Peyer's patch (tissue), 4 donors: ENCODE results near the gene GMEB2. TPM values are rescaled to one million over a fixed set of nuclear protein-coding genes. Genes with fewer than 3 reads are reported as not detected.

ENCODE experiments used
- DNase-seq, 3 donors: peaks; one replicate each; pipeline ENCODE4 v3.0.0-alpha.2; 2017 to 2019
- H3K27ac ChIP-seq, 4 donors: fragments of 200-600 bp; sonication (generic); one replicate each; pipeline ENCODE4 v1.5.1; 2016 to 2019
- H3K27me3 ChIP-seq, 2 donors: fragments of 200-600 bp; sonication (generic); one replicate each; pipeline ENCODE4 v1.5.1; 2019
- H3K36me3 ChIP-seq, 3 donors: fragments of 200-600 bp; sonication (generic); one replicate each; pipeline ENCODE4 v1.5.1; 2016 to 2019
- H3K4me1 ChIP-seq, 4 donors: fragments of 200-600 bp; sonication (generic); one replicate each; pipeline ENCODE4 v1.5.1; 2016 to 2019
- H3K4me3 ChIP-seq, 4 donors: fragments of 200-600 bp; sonication (generic); 1 replicate in 3 of 4; 2 replicates in 1 of 4; pipeline ENCODE4 v1.5.1; 2016 to 2019; ENCODE audit warnings: mild to moderate bottlenecking in 1 of 4
- H3K9me3 ChIP-seq, 4 donors: fragments of 200-600 bp; sonication (generic); one replicate each; pipeline ENCODE4 v1.5.1; 2016 to 2019; ENCODE audit warnings: mild to moderate bottlenecking in 1 of 4
- CTCF ChIP-seq, 6 experiments: fragments of 450-650 bp in 4 of 6; fragments of 200-600 bp in 2 of 6; sonication (generic) in 1 of 6; IDR thresholded peaks; one replicate each; pipeline ENCODE4 v1.5.1; 2017 to 2019; ENCODE audit warnings: antibody characterized with exemption in 6 of 6, mild to moderate bottlenecking in 3 of 6, moderate library complexity in 1 of 6
- POLR2A ChIP-seq, 2 donors: fragments of 450-650 bp; IDR thresholded peaks; one replicate each; pipeline ENCODE4 v1.5.1; 2017; ENCODE audit warnings: antibody characterized with exemption in 2 of 2, mild to moderate bottlenecking in 2 of 2, moderate library complexity in 2 of 2
- total RNA-seq, 4 donors: library from RNA; depleted of rRNA; stranded (reverse); fragments of >200 nt; gene quantifications; one replicate each; pipeline ENCODE4 v1.1.0, GENCODE V29; 2016

GMEB2 gene
- total RNA-seq, 4 donors from 2014 or later, result 13.8 to 24.5 (median 17.1) TPM

DNA sequence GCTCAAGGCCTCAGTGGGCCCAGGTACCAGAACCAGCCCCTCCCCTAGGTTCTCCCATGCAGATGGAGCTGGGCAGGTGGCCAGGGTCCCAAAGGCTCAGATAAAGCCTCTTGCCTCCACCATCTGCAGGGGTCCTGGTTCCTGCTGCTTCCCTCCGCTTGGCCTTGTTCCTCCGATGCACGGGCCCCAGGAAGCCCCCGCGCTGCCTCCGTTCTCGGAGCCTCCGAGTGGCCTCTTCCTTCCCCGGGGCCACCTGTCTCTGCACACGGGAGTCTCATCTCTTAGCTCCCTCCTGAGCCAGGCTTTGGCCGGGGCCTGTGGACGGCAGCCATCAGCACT, 87.8 kb downstream of the GMEB2 start:
- Histone ChIP-seq H3K27ac (peak overlapping the region in 1 of 4 donors; percentile 98), H3K9me3 (no peaks in the 10 kb centered on the region), H3K27me3 (no peaks in the 10 kb centered on the region), H3K36me3 (no peaks in the 10 kb centered on the region), H3K4me3 (no peak overlapping the region), H3K4me1 (peaks cover 4 to 28% (median 17%) of the 10 kb centered on the region in 4 donors)
- no peak for TF ChIP-seq CTCF (IDR thresholded peaks at IDR 0.05)
- TF ChIP-seq POLR2A (IDR thresholded peaks at IDR 0.05), result no peak
- DNase-seq, result no peak

DNA sequence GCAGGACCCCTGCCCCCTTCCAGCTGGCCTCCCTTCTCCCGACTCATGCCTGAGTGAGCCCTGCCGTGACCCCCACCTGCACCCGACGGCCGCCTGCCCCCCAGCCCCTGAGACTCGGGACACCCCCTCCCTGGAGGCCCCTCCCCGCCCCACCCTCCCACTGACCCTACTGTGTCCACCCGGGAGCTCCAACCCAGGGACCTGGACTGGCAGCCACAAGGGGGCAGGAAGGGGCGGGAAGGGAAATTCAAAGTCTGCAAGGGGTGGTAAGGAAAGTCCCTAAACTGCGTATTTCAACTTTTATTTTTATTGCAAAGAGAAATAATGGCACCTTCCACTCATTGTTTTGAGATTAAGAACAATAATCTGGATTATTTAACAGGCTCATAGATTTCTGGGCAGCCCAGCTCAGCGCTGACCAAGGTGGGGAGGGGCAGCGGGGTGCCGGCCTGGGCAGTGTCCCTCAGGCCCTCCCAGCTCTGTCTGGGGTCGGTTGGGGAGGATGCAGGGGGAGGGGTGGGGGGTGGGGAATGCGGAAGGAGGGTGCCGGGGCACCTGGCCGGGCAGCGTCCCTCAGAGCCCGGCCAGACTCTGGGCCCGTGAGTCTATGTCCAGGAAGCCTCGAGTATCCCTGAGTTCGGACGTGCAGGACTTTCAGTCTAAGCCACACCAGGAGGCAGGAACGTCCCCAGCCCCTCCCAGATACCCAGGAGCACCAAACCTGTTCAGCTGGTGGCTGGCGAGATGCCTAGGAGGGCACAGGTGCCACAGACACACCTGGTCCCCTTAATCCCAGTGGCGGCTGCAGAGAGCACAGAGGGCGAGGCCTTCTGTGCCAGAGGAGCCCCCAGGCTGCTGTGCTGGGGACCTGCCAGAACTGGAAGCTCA, 88.5 kb downstream of the GMEB2 start:
- Histone ChIP-seq H3K4me1 (peaks cover 4 to 28% (median 19%) of the 10 kb centered on the region in 4 donors), H3K27ac (peak overlapping the region; percentile 73 to 98 (median 94)), H3K9me3 (no peaks in the 10 kb centered on the region), H3K27me3 (no peaks in the 10 kb centered on the region), H3K36me3 (no peaks in the 10 kb centered on the region), H3K4me3 (peak overlapping the region; percentile 39 to 66 (median 52))
- TF ChIP-seq POLR2A (IDR thresholded peaks at IDR 0.05), result no peak
- TF ChIP-seq CTCF (IDR thresholded peaks at IDR 0.05), result peak in 2 of 6 experiments; percentile 10 to 23
- DNase-seq, result peak in 2 of 3 donors; percentile 82 to 85

Other genes starting within 250 kb of the GMEB2 start
- gene KCNQ2, start 154.4 kb downstream of the GMEB2 start, total RNA-seq, result not detected
- 1 to 10 TPM in 3 of 4 donors, under 1 TPM in 1; 0.67 to 3.3 (median 2.1) TPM for gene EEF1A2, start 128.0 kb downstream of the GMEB2 start, total RNA-seq
- gene PPDPF, start 106.3 kb downstream of the GMEB2 start, total RNA-seq, result 100 to 1,000 TPM in 3 of 4 donors, 10 to 100 TPM in 1; 94.1 to 435 (median 193) TPM
- gene PTK6, start 89.7 kb downstream of the GMEB2 start, total RNA-seq, result 100 to 1,000 TPM in 1 of 4 donors, 10 to 100 TPM in 2, 1 to 10 TPM in 1; 8.3 to 109 (median 84.5) TPM
- not detected for gene SRMS, start 79.4 kb downstream of the GMEB2 start, total RNA-seq
- gene FNDC11, start 72.9 kb downstream of the GMEB2 start, total RNA-seq, result under 1 TPM in 1 of 4 donors, not detected in 3; 0.67 TPM
- 10 to 100 TPM; 32.2 to 42.0 (median 38.4) TPM for gene HELZ2, start 52.9 kb downstream of the GMEB2 start, total RNA-seq
- gene STMN3, start 26.3 kb upstream of the GMEB2 start, total RNA-seq, result 10 to 100 TPM in 1 of 4 donors, 1 to 10 TPM in 3; 3.4 to 23.1 (median 5.6) TPM
- gene RTEL1, start 31.2 kb upstream of the GMEB2 start, total RNA-seq, result 10 to 100 TPM; 25.6 to 61.1 (median 30.2) TPM
- gene TNFRSF6B, start 69.6 kb upstream of the GMEB2 start, total RNA-seq, result 1 to 10 TPM in 3 of 4 donors, not detected in 1; 2.1 to 4.2 (median 2.7) TPM
- gene ARFRP1, start 80.9 kb upstream of the GMEB2 start, total RNA-seq, result 10 to 100 TPM; 39.1 to 67.6 (median 46.3) TPM
- 10 to 100 TPM; 48.9 to 67.7 (median 54.7) TPM for gene ZGPAT, start 80.9 kb upstream of the GMEB2 start, total RNA-seq
- 10 to 100 TPM; 32.6 to 55.3 (median 41.0) TPM for gene LIME1, start 109.6 kb upstream of the GMEB2 start, total RNA-seq
- gene SLC2A4RG, start 112.7 kb upstream of the GMEB2 start, total RNA-seq, result 10 to 100 TPM; 34.2 to 54.5 (median 40.4) TPM
- 10 to 100 TPM in 1 of 4 donors, 1 to 10 TPM in 3; 1.9 to 33.0 (median 4.4) TPM for gene ZBTB46, start 204.2 kb upstream of the GMEB2 start, total RNA-seq
- gene ABHD16B, start 234.4 kb upstream of the GMEB2 start, total RNA-seq, result not detected
- 10 to 100 TPM; 59.4 to 78.7 (median 65.1) TPM for gene TPD52L2, start 238.2 kb upstream of the GMEB2 start, total RNA-seq